HCT116 (cell line): ENCODE measurements around the gene OR13J1. TPM values are rescaled to one million over a fixed set of nuclear protein-coding genes. Genes with fewer than 3 reads are reported as not detected.

Source experiments
- ATAC-seq: fragments of 200-7000 bp; cut with Tn5 transposase; 2 replicates; pipeline ENCODE4 v1.9.1; 2020; ENCODE audit warnings: mild to moderate bottlenecking, moderate library complexity
- BruUV-seq: library from RNA; stranded (reverse); fragments of 400-500 nt; replicated peaks from 2 replicates; lab custom pipeline; 2021; lab: Mats Ljungman, UMichigan
- CTCF ChIA-PET: fragments of 300-600 bp; sonication (Branson Sonifier 250); formaldehyde crosslinking; loops from one replicate; lab custom pipeline; 2021; ENCODE audit warnings: antibody characterized with exemption; lab: Charles Lee
- POLR2A ChIA-PET: fragments of 300-600, 350-600 bp; sonication (Branson Sonifier 250); formaldehyde crosslinking; loops from one replicate; lab custom pipeline; 2021; ENCODE audit warnings: antibody characterized with exemption; lab: Charles Lee
- RAD21 ChIA-PET, 2 experiments: fragments of 300-600 bp; sonication (Branson Sonifier 250); formaldehyde crosslinking; loops; one replicate each; lab custom pipeline; 2023; ENCODE audit warnings: low total read pairs in 2 of 2; ENCODE audit not compliant: uncharacterized antibody in 2 of 2, unreplicated experiment in 2 of 2, low non-redundant PET in 1 of 2; lab: Charles Lee
- DNase-seq: peaks from one replicate; pipeline ENCODE4 v3.0.0-alpha.2; 2010; ENCODE audit warnings: low read depth, low spot score
- H2AFZ ChIP-seq: fragments of 200-600 bp; shearing (Covaris generic), sonication (generic); 2 replicates; pipeline ENCODE4 v1.6.1; 2017; ENCODE audit warnings: low read depth, mixed run types, mixed read lengths, antibody characterized with exemption, low read length; ENCODE audit not compliant: poor library complexity, severe bottlenecking
- H3K27ac ChIP-seq: 2 replicates; pipeline ENCODE4 v1.5.1; 2012; ENCODE audit warnings: low read depth, low read length
- H3K27me3 ChIP-seq: fragments of 200-600 bp; sonication (generic); 2 replicates; pipeline ENCODE4 v1.6.1; 2016; ENCODE audit warnings: mixed run types, low read length, mixed read lengths; ENCODE audit not compliant: insufficient read depth
- H3K36me3 ChIP-seq, 2 experiments: fragments of 200-500 bp in 1 of 2; fragments of 200-600 bp in 1 of 2; sonication (Bioruptor generic) in 1 of 2; sonication (generic) in 1 of 2; 2 replicates each; pipeline versions ENCODE4 v1.5.1 to v1.6.1; 2014 to 2016; ENCODE audit warnings: low read length in 2 of 2, inconsistent platforms in 1 of 2, mixed read lengths in 1 of 2, mixed run types in 1 of 2; ENCODE audit not compliant: insufficient read depth in 2 of 2, control insufficient read depth in 1 of 2
- H3K4me1 ChIP-seq, 2 experiments: fragments of 200-600 bp in 1 of 2; sonication (generic) in 1 of 2; 2 replicates each; pipeline versions ENCODE4 v1.5.1 to v1.6.1; 2012 to 2017; ENCODE audit warnings: low read length in 2 of 2, inconsistent platforms in 1 of 2, mild to moderate bottlenecking in 1 of 2, mixed read lengths in 1 of 2, mixed run types in 1 of 2, moderate library complexity in 1 of 2; ENCODE audit not compliant: insufficient read depth in 2 of 2, control insufficient read depth in 1 of 2
- H3K4me2 ChIP-seq: fragments of 200-600 bp; sonication (generic); 2 replicates; pipeline ENCODE4 v1.6.1; 2017; ENCODE audit warnings: mixed run types, low read length, mixed read lengths
- H3K4me3 ChIP-seq, 2 experiments: fragments of 200-600 bp in 1 of 2; sonication (generic) in 1 of 2; replicated peaks in 1 of 2; 2 replicates each; pipeline ENCODE4 v1.5.1; 2011 to 2016; ENCODE audit warnings: low read length in 2 of 2, control low read depth in 1 of 2, low read depth in 1 of 2, mild to moderate bottlenecking in 1 of 2, mixed read lengths in 1 of 2, mixed run types in 1 of 2
- H3K79me2 ChIP-seq: fragments of 200-600 bp; sonication (generic); 2 replicates; pipeline ENCODE4 v1.6.1; 2017; ENCODE audit warnings: mild to moderate bottlenecking, mixed run types, low read length, moderate library complexity, mixed read lengths; ENCODE audit not compliant: insufficient read depth
- H3K9ac ChIP-seq: fragments of 200-600 bp; sonication (generic); 2 replicates; pipeline ENCODE4 v1.6.1; 2016; ENCODE audit warnings: low read length, mixed read lengths
- H3K9me2 ChIP-seq: fragments of 200-600 bp; sonication (generic), shearing (Covaris generic); 2 replicates; pipeline ENCODE4 v1.6.1; 2017; ENCODE audit warnings: mixed run types, mild to moderate bottlenecking, moderate library complexity; ENCODE audit not compliant: insufficient read depth
- H3K9me3 ChIP-seq, 2 experiments: fragments of 200-500 bp in 1 of 2; fragments of 200-600 bp in 1 of 2; sonication (Bioruptor generic) in 1 of 2; sonication (generic) in 1 of 2; 2 replicates each; pipeline ENCODE4 v1.6.1; 2014 to 2017; ENCODE audit warnings: low read length in 2 of 2, mixed read lengths in 2 of 2, inconsistent platforms in 1 of 2, low read depth in 1 of 2, mild to moderate bottlenecking in 1 of 2, mixed run types in 1 of 2, moderate library complexity in 1 of 2; ENCODE audit not compliant: control insufficient read depth in 1 of 2, insufficient read depth in 1 of 2
- H4K20me1 ChIP-seq: fragments of 200-600 bp; sonication (generic), shearing (Covaris generic); 2 replicates; pipeline ENCODE4 v1.6.1; 2017; ENCODE audit warnings: mixed run types, mild to moderate bottlenecking, moderate library complexity; ENCODE audit not compliant: insufficient read depth
- ATF3 ChIP-seq: IDR thresholded peaks from 2 replicates; pipeline ENCODE4 v1.6.1; 2012
- CEBPB ChIP-seq: IDR thresholded peaks from 2 replicates; pipeline ENCODE4 v1.6.1; 2012; ENCODE audit warnings: low read depth
- CTCF ChIP-seq, 3 experiments: fragments of 200-600 bp in 1 of 3; sonication (generic) in 1 of 3; IDR thresholded peaks in 2 of 3; conservative IDR thresholded peaks in 1 of 3; 2 replicates each; pipeline ENCODE4 v1.5.1; 2012 to 2017; ENCODE audit warnings: low read depth in 2 of 3, low read length in 2 of 3, antibody characterized with exemption in 1 of 3, borderline replicate concordance in 1 of 3, control low read depth in 1 of 3, mild to moderate bottlenecking in 1 of 3, mixed read lengths in 1 of 3, mixed run types in 1 of 3, moderate library complexity in 1 of 3; ENCODE audit not compliant: insufficient read depth in 1 of 3
- EZH2 ChIP-seq: fragments of 200-600 bp; sonication (generic); IDR thresholded peaks from 2 replicates; pipeline ENCODE4 v1.6.1; 2017; ENCODE audit warnings: antibody characterized with exemption, mixed run types
- EZH2phosphoT487 ChIP-seq: fragments of 200-600 bp; IDR thresholded peaks from 2 replicates; pipeline ENCODE4 v1.6.1; 2018; ENCODE audit warnings: antibody characterized with exemption, borderline replicate concordance
- FOSL1 ChIP-seq: IDR thresholded peaks from 2 replicates; pipeline ENCODE4 v1.6.1; 2012; ENCODE audit warnings: low read depth
- MAX ChIP-seq: IDR thresholded peaks from 2 replicates; pipeline ENCODE4 v1.6.1; 2012
- POLR2A ChIP-seq: IDR thresholded peaks from 2 replicates; pipeline ENCODE4 v1.7.0; 2011; ENCODE audit warnings: borderline replicate concordance; ENCODE audit not compliant: insufficient read depth, insufficient read length; ENCODE audit errors: extremely low read depth
- RAD21 ChIP-seq: IDR thresholded peaks from 2 replicates; pipeline ENCODE4 v1.6.1; 2012; ENCODE audit warnings: low read depth, mild to moderate bottlenecking
- TCF7L2 ChIP-seq: IDR thresholded peaks from 2 replicates; pipeline ENCODE4 v1.7.0; 2011; ENCODE audit warnings: borderline replicate concordance, inconsistent platforms; ENCODE audit not compliant: insufficient read depth, insufficient read length; ENCODE audit errors: extremely low read depth
- YY1 ChIP-seq: IDR thresholded peaks from 2 replicates; pipeline ENCODE4 v1.6.1; 2011; ENCODE audit warnings: low read length, low read depth, moderate library complexity, mild to moderate bottlenecking; ENCODE audit not compliant: insufficient replicate concordance; ENCODE audit errors: extremely low read depth
- ZBTB33 ChIP-seq: IDR thresholded peaks from 2 replicates; pipeline ENCODE4 v1.6.1; 2011; ENCODE audit warnings: mild to moderate bottlenecking, low read length, moderate library complexity; ENCODE audit not compliant: insufficient replicate concordance; ENCODE audit errors: extremely low read depth
- ZNF274 ChIP-seq: fragments of 200-500 bp; sonication (Bioruptor generic); IDR thresholded peaks from 2 replicates; pipeline ENCODE4 v1.6.1; 2014; ENCODE audit warnings: mild to moderate bottlenecking, low read depth, low read length, inconsistent platforms
- intact Hi-C: fragments of 100-400 bp; cut with micrococcal nuclease; formaldehyde crosslinking; loops from 2 replicates; pipeline ENCODE4 v1.10.0; 2022
- total RNA-seq: library from RNA; stranded (reverse); gene quantifications from one replicate; pipeline ENCODE4 v1.2.1, GENCODE V29; 2021; ENCODE audit not compliant: unreplicated experiment

The OR13J1 gene
- total RNA-seq, 1 experiment from 2014 or later = not detected

GRCh38 chr9:35831040-35831439, 39.2 kb downstream of the OR13J1 start:
- no peak for DNase-seq
- no peak overlapping the region for H3K4me2 ChIP-seq
- no peak overlapping the region for H2AFZ ChIP-seq
- ChIA-PET CTCF (no interaction called here), POLR2A (no interaction called here), RAD21 (no interaction called here)
- H4K20me1 ChIP-seq = no peaks in the 10 kb centered on the region
- H3K27me3 ChIP-seq = no peaks in the 10 kb centered on the region
- ATAC-seq = no peak
- no peaks in the 10 kb centered on the region for H3K79me2 ChIP-seq
- intact Hi-C loops = no loop called here
- H3K27ac ChIP-seq = no peak overlapping the region
- BruUV-seq = no TSS peak
- H3K4me3 ChIP-seq = no peak overlapping the region
- H3K9me2 ChIP-seq = no peaks in the 10 kb centered on the region
- no peaks in the 10 kb centered on the region for H3K9me3 ChIP-seq
- H3K4me1 ChIP-seq = peaks cover 3 to 30% of the 10 kb centered on the region in 2 experiments; a peak in 3 of 4 replicates
- no peak overlapping the region for H3K9ac ChIP-seq
- TF ChIP-seq EZH2 (no peak), MAX (no peak), ZNF274 (no peak), TCF7L2 (no peak), RAD21 (no peak), FOSL1 (no peak), POLR2A (no peak), YY1 (no peak), CEBPB (no peak), ZBTB33 (no peak), CTCF (IDR thresholded peaks at IDR 0.05 in 2 of 3, conservative IDR thresholded peaks at IDR 0.05 in 1 of 3; ENCODE audit: borderline replicate concordance in 1 of 3, insufficient read depth in 1 of 3, low read depth in 2 of 3, low read length in 2 of 3) (no peak), EZH2phosphoT487 (no peak), ATF3 (no peak)
- H3K36me3 ChIP-seq = no peaks in the 10 kb centered on the region
